Left hindlimb (tissue), 1 donor: ENCODE measurements around the gene KLF6.
"Not testable (repeated sequence)": the region's sequence is repeated elsewhere in the genome, so short reads cannot be mapped to it uniquely, and the experiment has no call there.

Experiments
- DNase-seq: peaks from one replicate; pipeline ENCODE4 v3.0.0-alpha.2; 2018

Gene KLF6

DNA sequence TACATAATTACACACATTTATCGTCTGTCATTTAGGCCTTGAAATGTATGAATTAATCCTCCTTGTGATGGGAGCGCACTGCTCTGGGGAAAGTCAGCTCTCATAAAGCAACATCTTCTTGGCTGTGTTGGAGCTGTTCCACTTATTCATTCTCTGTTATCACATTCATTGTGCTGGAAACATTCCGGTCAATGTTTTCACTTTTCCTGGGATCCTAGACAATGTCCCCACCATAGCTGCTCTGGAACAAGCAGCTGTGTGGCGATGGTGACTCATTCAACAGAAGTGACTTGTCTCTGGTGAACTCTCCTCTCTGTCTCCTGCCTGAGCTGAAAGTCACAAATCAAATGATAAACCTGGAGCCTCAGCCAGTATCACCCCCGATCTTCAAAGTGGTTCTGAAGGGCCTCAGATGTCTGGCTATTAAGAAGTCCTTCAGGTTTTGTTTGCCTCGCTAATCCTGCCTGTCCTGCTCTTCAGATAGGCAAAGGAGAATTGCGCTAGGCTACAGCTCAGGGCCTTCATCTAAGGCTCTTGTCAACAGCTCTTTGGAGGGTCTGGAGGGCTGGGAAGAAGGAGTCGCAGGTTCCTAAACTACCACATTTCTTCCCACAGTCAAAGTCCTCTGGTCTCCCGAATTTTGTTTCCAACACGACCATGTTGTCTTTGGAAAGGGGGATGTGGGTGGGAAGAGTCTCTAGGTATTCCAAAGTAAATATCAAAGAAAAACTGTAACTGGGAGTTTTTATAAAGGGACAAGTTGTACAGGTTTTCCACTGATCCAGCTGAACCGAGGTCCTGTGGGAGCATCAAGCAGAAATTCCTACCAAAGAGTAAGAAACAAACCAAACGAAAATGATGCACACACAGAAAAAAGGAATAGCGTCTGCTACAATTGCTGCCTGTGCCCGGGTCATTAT lies 29.3 kb downstream of the KLF6 start:
- DNase-seq, result no peak

- no peak for DNase-seq
Observed at GRCh38 chr10:3754727-3755439, 30.1 kb downstream of the KLF6 start.

- no peak for DNase-seq
Observed at GRCh38 chr10:3750854-3751253, 34.2 kb downstream of the KLF6 start.

DNA sequence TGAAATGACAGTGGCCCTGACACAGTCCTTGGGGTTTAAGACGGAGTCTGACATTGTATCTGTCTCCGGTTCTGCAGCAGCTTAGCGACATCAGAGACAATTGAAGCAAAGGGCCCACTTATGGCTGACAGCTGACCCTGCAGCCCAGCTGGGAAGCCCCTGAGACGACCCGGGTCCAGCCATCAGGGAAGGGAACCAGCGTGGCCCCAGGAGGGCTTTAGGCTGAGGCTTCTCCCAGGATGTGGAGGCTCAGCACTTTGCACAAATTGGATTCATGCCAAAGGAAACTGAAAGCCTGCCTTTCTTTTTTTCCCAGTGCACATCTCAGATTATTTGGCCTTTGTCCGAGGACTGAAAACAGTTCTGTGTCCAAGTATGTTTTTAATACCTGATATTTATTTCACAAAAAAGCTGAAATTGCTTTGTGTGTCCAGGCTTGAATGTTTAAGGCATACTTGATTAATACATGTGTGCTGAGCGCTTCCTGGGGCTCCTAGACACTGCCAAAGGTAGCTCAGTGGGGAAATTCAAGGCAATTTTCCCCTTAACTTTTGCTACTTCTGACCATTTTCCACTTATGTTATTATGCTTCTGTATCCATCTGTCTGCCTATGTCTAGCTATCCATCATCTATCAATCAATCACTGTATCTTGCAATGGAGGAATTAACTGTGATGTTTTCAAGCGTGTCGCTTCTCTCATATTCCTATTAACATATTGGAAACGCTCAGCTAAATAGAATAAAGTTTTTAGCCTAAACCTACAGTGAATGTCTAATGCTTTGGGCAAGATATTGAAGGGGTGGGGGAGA lies 34.8 kb downstream of the KLF6 start:
- no peak for DNase-seq

- no peak for DNase-seq
Observed at GRCh38 chr10:3749600-3749999, 35.4 kb downstream of the KLF6 start.

DNA sequence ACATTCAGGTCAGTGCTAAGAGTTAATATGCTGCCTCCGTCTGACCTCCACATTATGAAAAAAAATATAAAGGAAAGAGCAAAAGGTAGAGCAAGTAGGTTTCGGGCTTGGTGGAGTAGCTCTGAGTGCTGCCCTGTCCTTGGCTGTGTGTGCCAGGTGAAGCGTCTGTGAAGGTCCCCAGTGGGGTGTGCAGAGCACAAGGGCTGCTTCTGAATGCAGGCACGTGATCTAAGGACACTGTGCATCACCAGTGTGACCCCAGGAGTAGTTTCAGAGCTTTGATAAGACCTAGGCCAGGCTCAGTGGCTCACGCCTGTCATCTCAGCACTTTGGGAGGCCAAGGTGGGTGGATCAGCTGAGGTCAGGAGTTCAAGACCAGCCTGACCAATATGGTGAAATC lies 36.0 kb downstream of the KLF6 start:
- DNase-seq, result no peak

DNA sequence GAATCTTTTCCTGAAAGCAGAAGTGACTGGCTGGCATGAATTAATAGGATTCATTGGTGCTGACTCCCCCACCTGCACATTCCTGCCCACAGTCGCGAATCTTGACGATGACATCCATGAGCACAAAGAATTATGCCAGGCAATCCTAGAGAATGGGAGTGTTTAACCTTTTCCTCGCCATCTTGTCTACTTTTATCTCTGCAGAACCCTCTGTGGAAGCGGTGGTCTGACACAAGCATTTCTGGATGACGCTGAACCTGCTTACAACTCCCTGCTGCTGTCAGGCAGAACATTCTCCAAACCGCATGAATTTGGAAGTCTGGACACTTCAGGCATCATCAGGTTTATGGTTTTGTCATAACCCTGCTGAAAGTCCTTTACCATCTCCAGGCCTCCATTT lies 36.5 kb downstream of the KLF6 start:
- no peak for DNase-seq

- DNase-seq, result no peak
Observed at GRCh38 chr10:3747984-3748383, 37.0 kb downstream of the KLF6 start.

- no peak for DNase-seq
Observed at GRCh38 chr10:3747248-3747960, 37.6 kb downstream of the KLF6 start.

DNA sequence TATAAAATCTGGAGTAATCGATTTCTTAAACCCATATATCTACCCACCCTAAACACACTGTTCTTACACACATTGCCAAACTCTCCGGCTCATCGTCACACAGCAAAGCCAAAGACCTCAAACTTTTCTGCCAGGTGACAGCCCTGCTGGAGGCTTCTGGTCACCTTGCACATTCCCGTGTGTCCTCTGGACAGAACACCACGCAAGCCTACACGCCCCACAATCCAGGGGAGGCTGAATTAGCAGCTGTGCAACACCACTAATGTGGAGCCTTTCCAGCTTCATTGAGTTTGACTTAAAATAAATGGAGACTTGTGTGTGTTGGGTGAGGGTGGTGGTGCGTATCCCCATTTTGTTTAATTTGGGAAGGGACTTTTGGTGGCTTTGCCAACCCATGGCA lies 38.4 kb downstream of the KLF6 start:
- DNase-seq, result no peak

DNA sequence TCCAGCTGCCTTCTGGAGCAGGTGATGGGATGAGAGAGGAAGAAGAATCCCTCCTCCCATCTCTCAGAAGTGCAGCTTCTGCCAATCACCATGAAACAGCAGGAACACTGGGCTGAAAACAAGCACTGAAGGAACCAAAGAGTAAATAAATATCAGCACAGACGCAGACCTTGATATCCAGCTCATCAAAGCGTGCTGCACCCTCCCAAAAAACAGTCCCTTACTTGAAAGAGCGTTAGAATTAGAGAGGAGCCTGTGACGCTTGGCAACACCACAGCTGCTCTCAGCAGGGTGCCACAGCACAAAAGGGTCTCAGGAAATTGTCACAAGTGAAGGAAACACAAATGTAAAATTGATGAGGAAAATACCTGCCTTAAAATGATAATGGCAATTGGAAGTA lies 39.5 kb downstream of the KLF6 start:
- DNase-seq, result no peak

DNA sequence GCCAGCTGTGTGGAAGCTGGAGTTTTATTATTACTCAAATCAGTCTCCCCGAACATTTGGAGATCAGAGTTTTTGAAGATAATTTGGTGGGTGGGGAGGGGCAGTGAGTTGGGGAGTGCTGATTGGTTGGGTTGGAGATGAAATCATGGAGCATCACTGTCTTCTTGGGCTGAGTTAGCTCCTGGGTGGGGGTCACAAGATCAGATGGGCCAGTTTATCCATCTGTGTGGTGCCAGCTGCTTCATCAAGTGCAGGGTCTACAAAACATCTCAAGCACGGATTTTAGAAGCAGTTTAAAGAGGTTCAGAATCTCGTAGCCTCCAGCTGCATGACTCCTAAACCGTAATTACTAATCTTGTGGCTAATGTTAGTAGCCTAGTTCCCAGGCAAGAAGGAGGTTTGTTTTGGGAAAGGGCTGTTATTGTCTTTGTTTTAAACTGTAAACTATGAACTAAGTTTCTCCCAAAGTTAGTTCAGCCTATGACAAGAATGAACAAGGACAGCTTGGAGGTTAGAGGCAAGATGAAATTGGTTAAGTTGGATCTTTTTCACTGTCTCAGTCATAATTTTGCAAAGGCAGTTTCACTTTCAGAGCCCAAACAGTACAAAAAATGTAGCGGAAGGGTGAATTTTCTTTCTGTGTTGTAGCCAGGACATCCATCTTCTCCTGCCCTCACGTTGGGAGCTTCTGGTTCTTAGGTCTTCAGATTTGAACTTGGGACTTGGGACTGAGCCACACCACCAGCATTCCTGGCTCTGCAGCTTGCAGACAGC lies 43.1 kb downstream of the KLF6 start:
- DNase-seq, result no peak

GRCh38 chr10:3740157-3740871 lies 44.7 kb downstream of the KLF6 start:
- DNase-seq, result no peak

DNA sequence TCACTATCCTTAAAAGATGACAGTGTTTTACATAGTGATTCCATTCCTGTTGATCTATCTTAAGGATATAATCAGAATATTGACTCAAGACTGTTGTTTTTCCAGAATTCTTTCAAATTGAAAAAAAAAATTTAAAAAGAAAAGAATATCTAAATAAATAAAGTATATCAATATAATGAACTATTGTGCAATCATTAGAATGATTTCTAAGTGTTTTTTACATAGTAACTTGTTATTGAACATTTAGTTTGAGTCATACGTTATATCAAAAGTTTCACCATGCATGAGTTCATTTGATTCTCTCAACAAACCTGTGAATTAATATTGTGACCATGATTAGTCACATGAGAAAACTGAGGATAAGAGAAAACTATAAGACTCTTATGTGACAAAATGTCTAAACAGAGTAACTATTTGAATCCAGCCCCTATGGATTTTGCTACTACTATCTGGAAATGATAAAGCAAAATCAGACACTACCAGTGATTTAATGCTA lies 46.1 kb downstream of the KLF6 start:
- no peak for DNase-seq

- no peak for DNase-seq
Observed at GRCh38 chr10:3737864-3738263, 47.1 kb downstream of the KLF6 start.

GRCh38 chr10:3735175-3735574 lies 49.8 kb downstream of the KLF6 start:
- no peak for DNase-seq

- no peak for DNase-seq
Observed at GRCh38 chr10:3734111-3734510, 50.9 kb downstream of the KLF6 start.

DNA sequence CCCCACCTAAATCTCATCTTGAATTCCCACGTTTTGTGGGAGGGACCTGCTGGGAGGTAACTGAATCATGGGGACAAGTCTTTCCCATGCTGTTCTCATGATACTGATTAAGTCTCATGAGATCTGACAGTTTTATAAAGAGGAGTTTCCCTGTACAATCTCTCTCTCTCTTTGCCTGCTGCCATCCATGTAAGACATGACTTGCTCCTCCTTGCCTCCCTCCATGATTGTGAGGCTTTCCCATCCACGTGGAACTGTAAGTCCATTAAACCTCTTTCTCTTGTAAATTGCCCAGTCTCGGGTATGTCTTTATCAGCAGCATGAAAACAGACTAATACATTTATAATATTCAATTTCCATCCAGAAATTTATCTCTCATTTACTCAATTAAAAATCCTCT lies 52.8 kb downstream of the KLF6 start:
- DNase-seq, result not testable (repeated sequence)

DNA sequence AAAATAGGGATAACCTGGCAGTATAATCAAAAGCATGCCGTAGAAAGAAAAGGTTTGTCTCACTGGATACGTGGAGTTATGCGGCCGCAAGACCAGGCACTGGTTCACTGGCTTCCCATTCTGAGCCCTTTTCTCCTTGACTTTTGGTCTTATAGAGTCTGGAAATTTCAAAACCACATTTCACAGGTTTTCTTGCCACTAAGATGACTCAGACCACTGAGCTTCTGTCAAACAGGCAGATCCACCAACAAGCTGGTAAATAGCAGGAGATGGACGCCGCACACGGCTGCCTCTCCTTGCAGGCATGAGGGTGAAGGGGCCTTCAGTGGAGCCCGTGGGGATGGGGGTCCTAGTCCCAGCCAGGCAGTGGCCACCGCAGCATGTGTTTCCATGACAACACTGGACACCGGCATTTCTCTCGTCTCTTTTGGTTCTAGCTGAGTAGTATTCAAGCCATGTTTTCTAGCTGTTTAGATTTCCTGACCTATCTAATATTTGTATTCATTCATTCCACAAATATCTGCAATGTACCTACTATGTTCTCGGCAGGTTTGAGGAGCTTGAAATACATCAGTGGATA lies 55.5 kb downstream of the KLF6 start:
- DNase-seq, result no peak

DNA sequence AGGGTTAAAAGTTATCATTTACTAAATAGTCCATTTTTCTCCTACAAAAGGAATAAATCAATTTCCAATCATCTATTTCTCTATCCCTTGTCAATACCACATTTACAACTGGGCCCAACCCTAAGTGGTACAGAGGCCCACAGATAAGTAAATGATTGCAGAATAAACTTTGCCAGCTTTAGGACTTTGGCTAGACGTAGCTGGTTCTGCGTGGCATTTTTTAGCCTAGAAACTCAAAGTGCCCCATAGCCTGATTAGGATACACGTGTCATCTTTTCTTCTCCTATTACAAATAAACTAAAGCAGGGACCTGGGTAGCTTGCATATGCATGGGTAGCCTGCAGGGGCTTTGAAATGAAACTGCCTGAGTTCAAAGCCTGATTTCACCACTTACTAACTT lies 56.4 kb downstream of the KLF6 start:
- no peak for DNase-seq

GRCh38 chr10:3727268-3727667 lies 57.7 kb downstream of the KLF6 start:
- no peak for DNase-seq
